DOHH2 (cell line): ENCODE results near the gene MED17.

Source experiments
- H3F3A ChIP-seq: fragments of 200-600 bp; sonication (generic), shearing (Covaris generic); 2 replicates; pipeline ENCODE4 v1.6.0; 2016; ENCODE audit warnings: antibody characterized with exemption, mild to moderate bottlenecking; ENCODE audit not compliant: control insufficient read depth, insufficient read depth
- H3K27ac ChIP-seq: fragments of 200-600 bp; sonication (generic); 2 replicates; pipeline ENCODE4 v1.5.1; 2014; ENCODE audit warnings: low read depth, mild to moderate bottlenecking, low read length, moderate library complexity
- H3K27me3 ChIP-seq: fragments of 200-600 bp; sonication (generic); 2 replicates; pipeline ENCODE4 v1.6.1; 2014; ENCODE audit warnings: mild to moderate bottlenecking, low read length, mixed read lengths; ENCODE audit not compliant: control insufficient read depth
- H3K36me3 ChIP-seq: fragments of 200-600 bp; sonication (generic); 2 replicates; pipeline ENCODE4 v1.6.1; 2014; ENCODE audit warnings: mild to moderate bottlenecking, low read length, moderate library complexity, mixed read lengths; ENCODE audit not compliant: control insufficient read depth
- H3K4me1 ChIP-seq: fragments of 200-600 bp; sonication (generic); 2 replicates; pipeline ENCODE4 v1.6.1; 2014; ENCODE audit warnings: mild to moderate bottlenecking, low read length, mixed read lengths; ENCODE audit not compliant: control insufficient read depth
- H3K4me2 ChIP-seq: fragments of 200-600 bp; sonication (generic); 2 replicates; pipeline ENCODE4 v1.6.0; 2014; ENCODE audit warnings: mild to moderate bottlenecking, low read length, moderate library complexity
- H3K4me3 ChIP-seq: fragments of 200-600 bp; sonication (generic); 2 replicates; pipeline ENCODE4 v1.5.1; 2014; ENCODE audit warnings: mild to moderate bottlenecking, low read length, mixed read lengths
- H3K79me2 ChIP-seq: fragments of 200-600 bp; sonication (generic); 2 replicates; pipeline ENCODE4 v1.6.1; 2014; ENCODE audit warnings: mild to moderate bottlenecking, low read length, mixed read lengths; ENCODE audit not compliant: control insufficient read depth
- H3K9me2 ChIP-seq: fragments of 200-600 bp; sonication (generic); replicated peaks from 2 replicates; pipeline ENCODE4 v1.6.1; 2014; ENCODE audit warnings: mild to moderate bottlenecking, low read length, mixed read lengths; ENCODE audit not compliant: control insufficient read depth
- H3K9me3 ChIP-seq: fragments of 200-600 bp; sonication (generic); 2 replicates; pipeline ENCODE4 v1.6.1; 2014; ENCODE audit warnings: antibody characterized with exemption, low read length, mixed read lengths; ENCODE audit not compliant: control insufficient read depth, insufficient read depth
- H4K20me1 ChIP-seq: fragments of 200-600 bp; sonication (generic); 2 replicates; pipeline ENCODE4 v1.6.0; 2014; ENCODE audit warnings: low read depth, mild to moderate bottlenecking, antibody characterized with exemption, low read length, moderate library complexity; ENCODE audit not compliant: control insufficient read depth, insufficient read depth
- CTCF ChIP-seq: fragments of 200-600 bp; sonication (generic); IDR thresholded peaks from one replicate; pipeline ENCODE4 v1.5.1; 2014; ENCODE audit warnings: antibody characterized with exemption, mild to moderate bottlenecking, low read depth, low read length; ENCODE audit not compliant: poor library complexity, severe bottlenecking
- EZH2phosphoT487 ChIP-seq: fragments of 200-600 bp; sonication (generic); IDR thresholded peaks from 2 replicates; pipeline ENCODE4 v1.6.1; 2017; ENCODE audit warnings: borderline replicate concordance, mild to moderate bottlenecking, antibody characterized with exemption, low read length, moderate library complexity, mixed read lengths

Gene MED17

DNA sequence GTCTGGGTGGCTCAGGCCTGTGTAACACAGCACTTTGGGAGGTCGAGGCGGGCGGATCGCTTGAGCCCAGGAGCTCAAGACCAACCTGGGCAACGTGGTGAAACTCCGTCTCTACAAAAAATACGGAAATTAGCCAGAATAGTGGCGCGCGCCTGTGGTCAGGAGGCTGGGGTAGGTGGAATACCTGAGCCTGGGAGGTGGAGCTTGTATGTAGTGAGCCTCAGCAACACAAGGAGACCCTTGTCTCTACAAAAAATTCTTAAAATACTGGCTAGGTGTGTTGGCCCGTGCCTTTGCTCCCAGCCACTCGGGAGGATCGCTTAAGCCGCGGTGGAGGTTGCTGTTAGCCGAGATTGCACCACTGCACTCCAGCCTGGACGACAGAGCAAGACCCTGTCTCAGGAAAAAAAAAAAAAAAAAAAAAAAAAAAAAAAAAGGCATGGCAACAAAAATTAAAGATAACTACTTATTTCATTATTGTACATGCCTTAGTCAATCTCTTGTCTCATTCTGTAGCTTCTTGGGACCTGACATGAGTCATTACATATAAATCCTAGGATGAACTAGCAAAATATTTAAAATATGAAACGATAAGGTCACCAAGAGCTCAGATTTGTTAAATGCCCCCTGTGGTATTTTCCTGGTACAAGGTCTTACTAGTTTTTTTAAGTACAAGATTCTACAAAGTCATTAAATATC lies 43.9 kb upstream of the MED17 start:
- H3K27me3 ChIP-seq, result no peaks in the 10 kb centered on the region
- H3K4me3 ChIP-seq, result peak overlapping the region; percentile 87
- no peak for TF ChIP-seq CTCF
- no peak for TF ChIP-seq EZH2phosphoT487
- peak overlapping the region; percentile 86 for H3K4me2 ChIP-seq
- peaks cover 59% of the 10 kb centered on the region for H3F3A ChIP-seq
- no peaks in the 10 kb centered on the region for H3K9me2 ChIP-seq
- peak overlapping the region; percentile 91 for H3K27ac ChIP-seq
- H4K20me1 ChIP-seq, result peaks cover 43% of the 10 kb centered on the region
- H3K9me3 ChIP-seq, result no peaks in the 10 kb centered on the region
- H3K36me3 ChIP-seq, result peaks cover 70% of the 10 kb centered on the region
- peaks cover 48% of the 10 kb centered on the region for H3K4me1 ChIP-seq
- peaks cover 99% of the 10 kb centered on the region for H3K79me2 ChIP-seq

- no peaks in the 10 kb centered on the region for H3K9me3 ChIP-seq
- TF ChIP-seq CTCF, result no peak
- no peak for TF ChIP-seq EZH2phosphoT487
- H4K20me1 ChIP-seq, result peaks cover 37% of the 10 kb centered on the region
- H3K4me2 ChIP-seq, result peak overlapping the region; percentile 86
- H3F3A ChIP-seq, result peaks cover 53% of the 10 kb centered on the region
- no peaks in the 10 kb centered on the region for H3K9me2 ChIP-seq
- peaks cover 42% of the 10 kb centered on the region for H3K4me1 ChIP-seq
- peaks cover 64% of the 10 kb centered on the region for H3K36me3 ChIP-seq
- peaks cover 94% of the 10 kb centered on the region for H3K79me2 ChIP-seq
- no peaks in the 10 kb centered on the region for H3K27me3 ChIP-seq
- peak overlapping the region; percentile 87 for H3K4me3 ChIP-seq
- peak overlapping the region; percentile 91 for H3K27ac ChIP-seq
Measured at GRCh38 chr11:93740730-93741093, 43.4 kb upstream of the MED17 start.

- Histone ChIP-seq H3K4me3 (peak within 1 kb of the TSS; percentile 87), H3K9me2 (no peaks in the 10 kb centered on the region), H3K79me2 (peaks cover 92% of the 10 kb centered on the region), H3K36me3 (peaks cover 59% of the 10 kb centered on the region), H3K27me3 (no peaks in the 10 kb centered on the region), H4K20me1 (peaks cover 32% of the 10 kb centered on the region), H3K4me2 (peak within 1 kb of the TSS; percentile 86), H3K4me1 (peaks cover 37% of the 10 kb centered on the region), H3F3A (peaks cover 47% of the 10 kb centered on the region), H3K9me3 (no peaks in the 10 kb centered on the region), H3K27ac (peak within 1 kb of the TSS; percentile 91)
- no peak for TF ChIP-seq EZH2phosphoT487
- peak; percentile 8 for TF ChIP-seq CTCF
Measured at GRCh38 chr11:93741094-93741881, 42.8 kb upstream of the MED17 start, which contains the start of the genes C11orf54 and TAF1D. TSS of gene C11orf54 (plus strand) at chr11:93741672. CDS start at chr11:93747394, 5,722 bp downstream. TSS of gene TAF1D (minus strand) at chr11:93741495. CDS start at chr11:93739304, 2,191 bp downstream.
